Measurements from ENCODE around the gene INPP5J. TPM values are rescaled to one million over a fixed set of nuclear protein-coding genes. Genes with fewer than 3 reads are reported as not detected.
"Not testable (repeated sequence)": the region's sequence is repeated elsewhere in the genome, so short reads cannot be mapped to it uniquely, and the experiment has no call there.

The INPP5J gene
- polyA plus RNA-seq, 1 donor (not counting 4 experiments of a cell fraction or from before 2014, with no cell fraction given), result 0.22 TPM

DNA sequence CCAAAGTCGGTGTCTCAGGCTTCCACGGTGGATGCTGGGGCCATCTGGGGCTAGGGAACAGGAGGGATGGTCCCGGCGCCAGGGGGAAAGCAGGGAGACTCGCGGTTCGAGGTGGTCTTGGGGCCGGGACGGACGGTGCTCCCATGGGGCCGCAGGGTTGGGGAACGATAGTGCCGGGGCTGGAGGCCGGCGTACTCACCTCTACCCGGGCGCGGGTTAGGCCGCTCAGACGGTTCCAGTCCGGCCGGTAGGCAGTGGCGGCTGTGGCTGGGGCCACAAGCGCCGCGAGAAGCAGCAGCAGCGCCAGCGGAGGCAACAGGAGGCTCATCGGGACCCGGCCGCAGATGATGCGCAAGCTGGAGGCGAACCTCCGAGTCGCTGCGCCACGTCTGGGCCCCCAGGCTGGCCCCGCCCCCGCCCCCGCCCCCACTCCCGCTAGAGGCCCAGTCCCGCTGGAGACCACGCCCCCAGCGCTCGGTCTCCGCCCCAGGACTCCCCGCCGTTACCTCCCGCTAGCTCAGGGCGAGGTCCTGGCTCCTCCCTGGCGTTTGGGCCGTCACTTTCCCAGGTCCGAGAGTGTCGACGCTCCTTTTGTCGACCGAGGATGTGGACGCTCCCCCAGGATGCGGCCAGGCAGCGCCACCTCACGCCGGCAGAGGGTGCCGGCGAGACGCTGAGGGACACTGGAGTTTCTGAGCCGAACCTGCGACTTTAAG, 15.4 kb upstream of the INPP5J start, which contains the start of gene SELENOM:
TSS of gene SELENOM (minus strand) at position 391 of the 716 bp plus-strand sequence. CDS start at position 328, 63 bp downstream.
- dilution Hi-C loops (cut with MboI; ENCODE audit: extremely low pct_ligation_motif_present, low sequenced_read_pairs), result no loop called here
- H3K79me2 ChIP-seq (ENCODE audit: control insufficient read depth, insufficient read depth, low read length), result no peaks in the 10 kb centered on the region
- H3K4me2 ChIP-seq (ENCODE audit: control insufficient read depth, extremely low read depth, insufficient read depth, low read depth, low read length), result peak within 1 kb of the TSS; percentile 77
- TF ChIP-seq, protein P1, sequence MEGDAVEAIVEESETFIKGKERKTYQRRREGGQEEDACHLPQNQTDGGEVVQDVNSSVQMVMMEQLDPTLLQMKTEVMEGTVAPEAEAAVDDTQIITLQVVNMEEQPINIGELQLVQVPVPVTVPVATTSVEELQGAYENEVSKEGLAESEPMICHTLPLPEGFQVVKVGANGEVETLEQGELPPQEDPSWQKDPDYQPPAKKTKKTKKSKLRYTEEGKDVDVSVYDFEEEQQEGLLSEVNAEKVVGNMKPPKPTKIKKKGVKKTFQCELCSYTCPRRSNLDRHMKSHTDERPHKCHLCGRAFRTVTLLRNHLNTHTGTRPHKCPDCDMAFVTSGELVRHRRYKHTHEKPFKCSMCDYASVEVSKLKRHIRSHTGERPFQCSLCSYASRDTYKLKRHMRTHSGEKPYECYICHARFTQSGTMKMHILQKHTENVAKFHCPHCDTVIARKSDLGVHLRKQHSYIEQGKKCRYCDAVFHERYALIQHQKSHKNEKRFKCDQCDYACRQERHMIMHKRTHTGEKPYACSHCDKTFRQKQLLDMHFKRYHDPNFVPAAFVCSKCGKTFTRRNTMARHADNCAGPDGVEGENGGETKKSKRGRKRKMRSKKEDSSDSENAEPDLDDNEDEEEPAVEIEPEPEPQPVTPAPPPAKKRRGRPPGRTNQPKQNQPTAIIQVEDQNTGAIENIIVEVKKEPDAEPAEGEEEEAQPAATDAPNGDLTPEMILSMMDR (optimal IDR thresholded peaks at IDR 0.05 in 1 of 3, IDR thresholded peaks at IDR 0.05 in 1 of 3, conservative IDR thresholded peaks at IDR 0.05 in 1 of 3; ENCODE audit: extremely low read depth in 1 of 3, insufficient read depth in 2 of 3, low read length in 3 of 3), result peak; percentile 86 to 94 (median 90)
- no peak for TF ChIP-seq EZH2 (IDR thresholded peaks at IDR 0.05; ENCODE audit: low read length)
- peaks cover 14 to 18% of the 10 kb centered on the region in 2 experiments for H3K36me3 ChIP-seq (ENCODE audit: control insufficient read depth in 2 of 2, extremely low read depth in 1 of 2, insufficient read depth in 2 of 2, low read length in 2 of 2)
- H3K9me3 ChIP-seq (ENCODE audit: control insufficient read depth, low read depth, low read length), result no peaks in the 10 kb centered on the region
- peak; percentile 88 for DNase-seq (ENCODE audit: low read depth, low spot score)
- peaks cover 13% of the 10 kb centered on the region for H4K20me1 ChIP-seq (ENCODE audit: control insufficient read depth, extremely low read depth, insufficient read depth, low read length)
- H3K4me1 ChIP-seq (ENCODE audit: control insufficient read depth, extremely low read depth, insufficient read depth, low read length), result peaks cover 10% of the 10 kb centered on the region
- H2AFZ ChIP-seq (ENCODE audit: control insufficient read depth, low read length), result peak within 1 kb of the TSS; percentile 80
- H3K9me1 ChIP-seq (ENCODE audit: control insufficient read depth, extremely low read depth, insufficient read depth, low read length), result no peaks in the 10 kb centered on the region
- FAIRE-seq, result peak; percentile 80
- H3K27ac ChIP-seq (ENCODE audit: control insufficient read depth, insufficient read depth, low read length), result peak within 1 kb of the TSS; percentile 78
- H3K4me3 ChIP-seq (ENCODE audit: control insufficient read depth in 2 of 3, extremely low read depth in 1 of 3, insufficient read depth in 2 of 3, low read depth in 1 of 3, low read length in 3 of 3), result peak within 1 kb of the TSS; percentile 34 to 61 (median 54)
- H3K9ac ChIP-seq (ENCODE audit: control insufficient read depth, extremely low read depth, insufficient read depth, low read length), result peak within 1 kb of the TSS; percentile 80
- H3K27me3 ChIP-seq (ENCODE audit: control insufficient read depth, extremely low read depth, insufficient read depth, low read length), result no peaks in the 10 kb centered on the region

DNA sequence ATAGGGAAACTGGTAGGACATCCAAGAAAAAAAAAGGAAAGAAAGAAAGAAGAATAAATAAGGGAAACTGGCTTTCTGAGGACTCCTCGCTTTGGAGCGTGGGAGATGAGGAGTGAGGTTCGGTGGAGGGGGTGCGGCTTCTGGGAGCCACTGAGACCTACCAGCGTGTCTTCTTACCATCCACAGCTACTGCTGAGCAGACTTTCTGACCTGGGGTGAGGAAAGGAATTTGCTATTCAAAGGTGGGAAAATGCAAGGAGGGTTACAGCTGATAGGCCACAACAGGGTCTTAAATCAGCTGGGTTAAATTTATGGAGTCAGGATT, 14.9 kb upstream of the INPP5J start:
- Histone ChIP-seq H3K4me3 (ENCODE audit: control insufficient read depth in 2 of 3, extremely low read depth in 1 of 3, insufficient read depth in 2 of 3, low read depth in 1 of 3, low read length in 3 of 3) (peak overlapping the region in 1 of 3 experiments; percentile 11), H3K4me2 (ENCODE audit: control insufficient read depth, extremely low read depth, insufficient read depth, low read depth, low read length) (peak overlapping the region; percentile 69), H3K9ac (ENCODE audit: control insufficient read depth, extremely low read depth, insufficient read depth, low read length) (peak overlapping the region; percentile 51), H2AFZ (ENCODE audit: control insufficient read depth, low read length) (peak overlapping the region; percentile 38), H3K27me3 (ENCODE audit: control insufficient read depth, extremely low read depth, insufficient read depth, low read length) (no peaks in the 10 kb centered on the region), H3K27ac (ENCODE audit: control insufficient read depth, insufficient read depth, low read length) (no peak overlapping the region), H3K9me3 (ENCODE audit: control insufficient read depth, low read depth, low read length) (no peaks in the 10 kb centered on the region), H4K20me1 (ENCODE audit: control insufficient read depth, extremely low read depth, insufficient read depth, low read length) (peaks cover 13% of the 10 kb centered on the region), H3K36me3 (ENCODE audit: control insufficient read depth in 2 of 2, extremely low read depth in 1 of 2, insufficient read depth in 2 of 2, low read length in 2 of 2) (peaks cover 12 to 13% of the 10 kb centered on the region in 2 experiments), H3K4me1 (ENCODE audit: control insufficient read depth, extremely low read depth, insufficient read depth, low read length) (peaks cover 10% of the 10 kb centered on the region), H3K79me2 (ENCODE audit: control insufficient read depth, insufficient read depth, low read length) (no peaks in the 10 kb centered on the region), H3K9me1 (ENCODE audit: control insufficient read depth, extremely low read depth, insufficient read depth, low read length) (no peaks in the 10 kb centered on the region)
- no peak for DNase-seq (ENCODE audit: low read depth, low spot score)
- dilution Hi-C loops (cut with MboI; ENCODE audit: extremely low pct_ligation_motif_present, low sequenced_read_pairs), result no loop called here
- TF ChIP-seq EZH2 (IDR thresholded peaks at IDR 0.05; ENCODE audit: low read length), result no peak
- TF ChIP-seq, protein P1 (optimal IDR thresholded peaks at IDR 0.05 in 1 of 3, IDR thresholded peaks at IDR 0.05 in 1 of 3, conservative IDR thresholded peaks at IDR 0.05 in 1 of 3; ENCODE audit: extremely low read depth in 1 of 3, insufficient read depth in 2 of 3, low read length in 3 of 3), result no peak
- peak; percentile 20 for FAIRE-seq

DNA sequence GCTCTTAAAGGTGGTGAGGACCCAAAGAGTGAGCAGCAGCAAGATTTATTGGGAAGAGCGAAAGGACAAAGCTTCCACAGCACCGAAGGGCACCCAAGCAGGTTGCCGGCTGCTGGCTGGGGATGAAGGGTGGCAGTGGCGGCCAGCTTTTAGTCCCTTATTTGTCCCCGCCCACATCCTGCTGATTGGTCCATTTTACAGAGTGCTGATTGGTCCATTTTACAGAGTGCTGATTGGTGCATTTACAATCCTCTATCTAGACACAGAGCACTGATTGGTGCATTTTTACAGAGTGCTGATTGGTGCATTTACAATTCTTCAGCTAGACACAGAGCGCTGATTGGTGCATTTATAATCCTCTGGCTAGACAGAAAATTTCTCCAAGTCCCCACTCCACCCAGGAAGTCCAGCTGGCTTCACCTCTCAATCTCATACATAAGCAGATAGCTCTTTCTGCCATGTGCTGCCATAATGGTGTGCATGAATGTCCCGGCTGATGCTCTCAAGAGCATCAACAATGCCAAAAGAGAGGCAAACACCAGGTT, 10.1 kb upstream of the INPP5J start:
- H4K20me1 ChIP-seq (ENCODE audit: control insufficient read depth, extremely low read depth, insufficient read depth, low read length); H3K27me3 ChIP-seq (ENCODE audit: control insufficient read depth, extremely low read depth, insufficient read depth, low read length); FAIRE-seq; H3K36me3 ChIP-seq (ENCODE audit: control insufficient read depth in 2 of 2, extremely low read depth in 1 of 2, insufficient read depth in 2 of 2, low read length in 2 of 2); H2AFZ ChIP-seq (ENCODE audit: control insufficient read depth, low read length); H3K4me2 ChIP-seq (ENCODE audit: control insufficient read depth, extremely low read depth, insufficient read depth, low read depth, low read length); dilution Hi-C loops (cut with MboI; ENCODE audit: extremely low pct_ligation_motif_present, low sequenced_read_pairs); H3K9ac ChIP-seq (ENCODE audit: control insufficient read depth, extremely low read depth, insufficient read depth, low read length); H3K9me1 ChIP-seq (ENCODE audit: control insufficient read depth, extremely low read depth, insufficient read depth, low read length); H3K9me3 ChIP-seq (ENCODE audit: control insufficient read depth, low read depth, low read length); H3K4me1 ChIP-seq (ENCODE audit: control insufficient read depth, extremely low read depth, insufficient read depth, low read length); H3K4me3 ChIP-seq (ENCODE audit: control insufficient read depth in 2 of 3, extremely low read depth in 1 of 3, insufficient read depth in 2 of 3, low read depth in 1 of 3, low read length in 3 of 3); H3K79me2 ChIP-seq (ENCODE audit: control insufficient read depth, insufficient read depth, low read length); H3K27ac ChIP-seq (ENCODE audit: control insufficient read depth, insufficient read depth, low read length); DNase-seq (ENCODE audit: low read depth, low spot score): not testable (repeated sequence)

Measured in keratinocyte (primary cell).